Central memory CD8-positive, alpha-beta T cell (primary cell): ENCODE data around the gene C16orf86.
A peak's percentile ranks its signal among the peaks of the same experiment; 100 is the strongest.

ENCODE experiments used
- ATAC-seq: fragments of 150-1000 bp; cut with Tn5 transposase; replicated peaks from 2 replicates; pipeline ENCODE4 v1.10.0; 2022; ENCODE audit warnings: mild to moderate bottlenecking, moderate FRiP score, moderate number of reproducible peaks; ENCODE audit not compliant: poor library complexity, severe bottlenecking; ENCODE audit errors: extremely low read depth
- DNase-seq, 2 donors: peaks; one replicate each; pipeline ENCODE4 v3.0.0; 2021; ENCODE audit warnings: low spot score in 2 of 2
- H3K27ac Mint-ChIP-seq: one replicate; pipeline ENCODE4 v1.8.0; 2022; ENCODE audit warnings: low read depth, mild to moderate bottlenecking, moderate library complexity, mixed read lengths
- H3K27me3 Mint-ChIP-seq: one replicate; pipeline ENCODE4 v1.8.0; 2022; ENCODE audit warnings: mixed read lengths
- H3K36me3 Mint-ChIP-seq: one replicate; pipeline ENCODE4 v1.8.0; 2022; ENCODE audit warnings: mild to moderate bottlenecking, moderate library complexity, mixed read lengths; ENCODE audit not compliant: insufficient read depth
- H3K4me1 Mint-ChIP-seq: one replicate; pipeline ENCODE4 v1.8.0; 2022; ENCODE audit warnings: mixed read lengths
- H3K4me3 Mint-ChIP-seq: one replicate; pipeline ENCODE4 v1.8.0; 2022; ENCODE audit warnings: mild to moderate bottlenecking, moderate library complexity, mixed read lengths
- H3K9me3 Mint-ChIP-seq: one replicate; pipeline ENCODE4 v1.8.0; 2022; ENCODE audit warnings: mixed read lengths

The C16orf86 gene

DNA sequence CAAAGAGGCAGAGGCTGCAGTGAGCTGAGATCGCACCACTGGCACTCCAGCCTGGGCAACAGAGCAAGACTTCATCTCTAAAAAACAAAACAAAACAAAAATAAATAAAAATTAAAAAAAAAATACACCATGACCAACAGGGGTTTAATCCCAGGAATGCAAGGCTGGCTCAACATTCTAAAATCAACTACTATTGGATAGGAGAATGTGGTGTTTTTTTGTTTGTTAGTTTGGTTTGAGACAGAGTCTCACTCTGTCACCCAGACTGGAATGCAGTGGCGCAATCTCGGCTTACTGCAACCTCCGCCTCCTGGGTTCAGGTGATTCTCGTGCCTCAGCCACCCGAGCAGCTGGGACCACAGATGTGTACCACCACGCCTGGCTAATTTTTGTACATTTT is 32.7 kb downstream of the C16orf86 start:
- Mint-ChIP-seq H3K27me3 (no peaks in the 10 kb centered on the region), H3K9me3 (no peaks in the 10 kb centered on the region), H3K4me3 (no peak overlapping the region), H3K27ac (no peak overlapping the region), H3K4me1 (peaks cover 12% of the 10 kb centered on the region), H3K36me3 (no peaks in the 10 kb centered on the region)
- DNase-seq (no peak), ATAC-seq (no peak)

DNA sequence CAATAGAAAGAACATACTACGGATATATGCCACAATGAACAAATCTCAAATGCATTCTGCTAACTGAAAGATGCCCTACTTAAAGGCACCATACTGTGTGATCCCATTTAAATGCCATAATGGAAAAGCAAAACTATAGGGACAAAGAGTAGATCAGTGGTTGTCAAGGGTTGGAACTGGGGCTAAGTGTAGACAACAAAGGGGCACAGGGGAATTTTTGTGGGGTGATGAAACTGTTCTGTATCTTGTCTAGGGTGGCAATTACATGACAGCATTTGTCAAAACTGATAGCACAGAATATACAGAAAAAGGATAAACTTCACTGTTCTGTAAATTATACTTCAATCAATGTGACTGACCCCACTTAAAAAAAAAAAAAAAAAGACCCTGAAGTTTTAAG is 34.8 kb downstream of the C16orf86 start:
- no peaks in the 10 kb centered on the region for H3K36me3 Mint-ChIP-seq
- no peak overlapping the region for H3K27ac Mint-ChIP-seq
- H3K4me1 Mint-ChIP-seq, result peaks cover 19% of the 10 kb centered on the region
- no peak overlapping the region for H3K4me3 Mint-ChIP-seq
- no peak for ATAC-seq
- no peaks in the 10 kb centered on the region for H3K9me3 Mint-ChIP-seq
- DNase-seq, result no peak
- H3K27me3 Mint-ChIP-seq, result no peaks in the 10 kb centered on the region

DNA sequence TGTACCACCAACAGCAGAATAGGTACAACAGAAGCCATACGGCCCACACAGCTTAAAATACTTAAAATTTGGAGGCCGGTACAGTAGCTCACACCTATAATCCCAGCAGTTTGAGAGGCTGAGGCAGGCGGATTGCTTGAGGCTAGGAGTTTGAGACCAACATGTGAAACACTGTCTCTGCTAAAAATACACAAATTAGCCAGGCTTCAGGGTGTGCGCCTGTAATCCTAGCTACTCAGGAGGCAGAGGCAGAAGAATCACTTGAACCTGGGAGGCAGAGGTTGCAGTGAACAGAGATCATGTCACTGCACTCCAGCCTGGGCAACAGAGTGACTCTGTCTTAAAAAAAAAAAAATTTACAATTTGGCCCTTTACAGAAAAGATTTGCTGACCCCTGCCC is 35.5 kb downstream of the C16orf86 start:
- ATAC-seq, result no peak
- Mint-ChIP-seq H3K36me3 (no peaks in the 10 kb centered on the region), H3K27me3 (no peaks in the 10 kb centered on the region), H3K9me3 (no peaks in the 10 kb centered on the region), H3K27ac (peak overlapping the region; percentile 92), H3K4me3 (no peak overlapping the region), H3K4me1 (peaks cover 19% of the 10 kb centered on the region)
- no peak for DNase-seq

DNA sequence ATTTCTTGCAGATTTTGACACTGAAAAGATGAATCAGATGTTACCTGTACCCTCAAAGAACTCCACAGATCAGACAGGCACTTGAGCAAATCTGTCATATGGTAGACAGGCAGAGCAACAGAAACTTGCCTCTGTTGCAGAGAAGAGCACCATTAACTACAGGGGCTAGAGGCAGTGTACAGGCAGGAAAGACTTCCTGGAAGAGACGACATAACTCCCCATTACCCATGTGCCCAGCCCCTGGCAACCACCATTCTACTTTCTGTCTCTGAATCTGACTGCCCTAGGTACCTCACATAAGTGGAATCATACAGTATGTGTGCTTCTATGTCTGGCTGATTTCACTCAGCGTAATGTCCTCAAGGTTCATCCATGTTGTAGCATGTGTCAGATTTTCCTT is 37.0 kb downstream of the C16orf86 start:
- peaks cover 19% of the 10 kb centered on the region for H3K4me1 Mint-ChIP-seq
- no peaks in the 10 kb centered on the region for H3K36me3 Mint-ChIP-seq
- H3K27me3 Mint-ChIP-seq, result no peaks in the 10 kb centered on the region
- H3K27ac Mint-ChIP-seq, result peak overlapping the region; percentile 92
- peak overlapping the region; percentile 52 for H3K4me3 Mint-ChIP-seq
- DNase-seq, result no peak
- H3K9me3 Mint-ChIP-seq, result no peaks in the 10 kb centered on the region
- ATAC-seq, result peak; percentile 56

DNA sequence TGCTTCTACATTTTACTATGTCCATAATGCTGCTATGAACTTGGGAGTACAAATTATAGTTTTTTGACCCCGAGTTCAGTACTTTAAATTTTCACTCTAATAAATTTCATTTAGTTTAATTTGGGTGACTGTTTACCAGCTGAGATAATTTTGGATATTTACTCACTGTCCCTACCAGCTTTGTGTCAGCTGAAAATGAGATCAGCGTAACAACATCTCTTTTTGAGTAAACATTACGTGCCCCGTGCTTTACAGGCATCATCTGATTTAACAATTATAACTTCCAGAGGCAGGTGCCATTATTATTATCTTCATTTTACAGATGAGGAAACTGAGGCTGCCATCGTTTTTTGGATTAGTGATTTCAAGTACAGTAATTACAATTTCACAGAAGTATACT is 37.5 kb downstream of the C16orf86 start:
- Mint-ChIP-seq H3K27ac (peak overlapping the region; percentile 92), H3K36me3 (no peaks in the 10 kb centered on the region), H3K27me3 (no peaks in the 10 kb centered on the region), H3K4me1 (peaks cover 19% of the 10 kb centered on the region), H3K4me3 (peak overlapping the region; percentile 52), H3K9me3 (no peaks in the 10 kb centered on the region)
- ATAC-seq (no peak), DNase-seq (no peak)

DNA sequence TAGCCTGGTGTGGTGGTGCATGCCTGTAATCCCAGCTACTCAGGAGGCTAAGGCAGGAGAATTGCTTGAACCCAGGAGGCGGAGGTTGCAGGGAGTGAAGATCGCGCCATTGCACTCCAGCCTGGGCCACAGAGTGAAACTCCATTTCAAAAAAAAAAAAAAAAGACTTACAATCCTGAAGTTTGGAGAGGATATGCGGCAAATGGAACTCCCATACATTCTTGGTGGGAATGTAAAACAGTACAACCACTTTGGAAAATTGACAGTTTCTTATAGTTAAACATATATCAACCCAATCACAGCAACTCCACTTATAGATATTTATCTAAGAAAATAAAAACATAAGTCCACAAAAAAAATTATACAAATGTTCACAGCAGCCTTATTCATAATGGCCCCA is 40.6 kb downstream of the C16orf86 start:
- Mint-ChIP-seq H3K36me3 (peaks cover 2% of the 10 kb centered on the region), H3K27ac (no peak overlapping the region), H3K27me3 (no peaks in the 10 kb centered on the region), H3K9me3 (no peaks in the 10 kb centered on the region), H3K4me1 (peaks cover 33% of the 10 kb centered on the region), H3K4me3 (no peak overlapping the region)
- ATAC-seq, result no peak
- no peak for DNase-seq

DNA sequence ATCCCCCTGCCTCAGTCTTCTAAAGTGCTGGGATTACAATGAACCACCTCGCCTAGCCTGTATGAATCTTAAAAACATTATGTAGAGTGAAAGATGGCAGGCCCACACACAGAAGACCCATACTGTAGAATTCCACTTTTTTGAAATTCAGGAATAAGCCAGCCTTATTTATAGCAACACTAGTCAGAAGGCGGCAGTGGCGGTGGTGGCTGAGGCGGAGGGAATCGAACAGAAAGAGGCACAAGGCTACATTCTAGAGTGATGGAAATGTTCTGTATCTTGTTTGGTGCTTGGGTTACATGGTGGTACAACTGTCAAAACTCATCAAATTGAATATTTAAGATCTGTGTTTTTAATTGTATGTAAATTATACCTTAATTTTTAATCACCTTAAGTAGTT is 41.2 kb downstream of the C16orf86 start:
- peaks cover 2% of the 10 kb centered on the region for H3K36me3 Mint-ChIP-seq
- H3K27ac Mint-ChIP-seq, result no peak overlapping the region
- H3K9me3 Mint-ChIP-seq, result no peaks in the 10 kb centered on the region
- no peaks in the 10 kb centered on the region for H3K27me3 Mint-ChIP-seq
- H3K4me3 Mint-ChIP-seq, result no peak overlapping the region
- DNase-seq (no peak), ATAC-seq (no peak)
- H3K4me1 Mint-ChIP-seq, result peaks cover 33% of the 10 kb centered on the region

DNA sequence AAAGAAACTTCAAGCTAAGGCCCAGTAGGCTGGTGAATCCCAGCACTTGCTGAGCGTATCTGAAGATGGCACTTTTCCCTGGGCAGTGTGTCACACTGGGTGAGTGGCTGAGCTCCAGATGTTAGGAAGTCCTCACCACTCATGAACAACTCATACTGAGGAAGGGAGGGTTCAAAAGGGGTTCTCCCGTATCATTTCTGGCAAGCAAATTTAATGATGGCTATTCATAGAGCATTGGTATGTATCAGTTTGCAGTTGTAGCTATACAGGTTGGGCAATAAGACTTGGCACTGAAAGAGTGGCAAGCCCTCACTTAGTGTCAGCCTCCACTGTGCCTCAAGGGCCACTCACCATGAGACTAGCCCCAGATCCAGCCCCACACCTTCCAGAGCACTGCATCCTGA is 41.8 kb downstream of the C16orf86 start:
- DNase-seq, result no peak
- no peak for ATAC-seq
- H3K27ac Mint-ChIP-seq, result no peak overlapping the region
- H3K4me1 Mint-ChIP-seq, result peaks cover 28% of the 10 kb centered on the region
- H3K4me3 Mint-ChIP-seq, result no peak overlapping the region
- no peaks in the 10 kb centered on the region for H3K27me3 Mint-ChIP-seq
- H3K36me3 Mint-ChIP-seq, result peaks cover 2% of the 10 kb centered on the region
- H3K9me3 Mint-ChIP-seq, result no peaks in the 10 kb centered on the region

DNA sequence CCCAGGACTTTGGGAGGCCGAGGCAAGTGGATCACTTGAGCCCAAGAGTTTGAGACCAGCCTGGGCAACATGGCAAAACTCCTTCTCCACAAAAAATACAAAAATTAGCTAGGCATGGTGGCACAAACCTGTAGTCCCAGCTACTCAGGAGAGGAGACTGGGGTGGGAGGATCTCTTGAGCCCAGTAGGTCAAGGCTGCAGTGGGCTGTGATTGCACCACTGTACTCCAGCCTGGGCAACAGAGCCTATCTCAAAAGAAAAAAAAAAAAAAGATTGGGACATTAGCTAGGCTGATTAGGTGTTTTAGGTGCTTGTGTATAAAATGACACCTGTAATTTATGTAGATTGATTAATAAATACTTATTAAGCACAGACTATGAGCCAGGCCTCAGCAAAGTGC is 42.4 kb downstream of the C16orf86 start:
- DNase-seq (no peak), ATAC-seq (no peak)
- peaks cover 21% of the 10 kb centered on the region for H3K4me1 Mint-ChIP-seq
- no peak overlapping the region for H3K4me3 Mint-ChIP-seq
- H3K36me3 Mint-ChIP-seq, result peaks cover 2% of the 10 kb centered on the region
- H3K27me3 Mint-ChIP-seq, result no peaks in the 10 kb centered on the region
- no peaks in the 10 kb centered on the region for H3K9me3 Mint-ChIP-seq
- no peak overlapping the region for H3K27ac Mint-ChIP-seq

DNA sequence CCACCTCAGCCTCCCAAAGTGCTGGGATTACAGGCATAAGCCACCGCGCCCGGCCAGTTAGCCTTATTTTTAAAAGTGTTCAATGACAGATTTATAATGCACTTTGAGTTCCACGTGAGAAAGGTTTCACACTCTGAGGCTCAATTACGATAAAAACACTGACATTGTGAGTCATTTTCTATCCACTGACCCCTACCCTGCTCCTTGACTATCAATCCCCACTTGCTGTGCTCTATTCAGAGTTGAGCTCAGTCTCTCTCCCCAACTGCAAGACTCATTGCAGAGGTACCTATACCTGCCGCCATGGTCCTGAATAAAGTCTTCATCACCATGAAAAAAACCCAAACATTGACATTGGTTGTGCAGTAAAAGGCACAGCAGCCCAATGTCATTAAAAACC is 44.0 kb downstream of the C16orf86 start:
- no peak for DNase-seq
- peaks cover 14% of the 10 kb centered on the region for H3K4me1 Mint-ChIP-seq
- peaks cover 2% of the 10 kb centered on the region for H3K36me3 Mint-ChIP-seq
- peak overlapping the region; percentile 27 for H3K27ac Mint-ChIP-seq
- no peaks in the 10 kb centered on the region for H3K9me3 Mint-ChIP-seq
- H3K4me3 Mint-ChIP-seq, result no peak overlapping the region
- no peaks in the 10 kb centered on the region for H3K27me3 Mint-ChIP-seq
- no peak for ATAC-seq

DNA sequence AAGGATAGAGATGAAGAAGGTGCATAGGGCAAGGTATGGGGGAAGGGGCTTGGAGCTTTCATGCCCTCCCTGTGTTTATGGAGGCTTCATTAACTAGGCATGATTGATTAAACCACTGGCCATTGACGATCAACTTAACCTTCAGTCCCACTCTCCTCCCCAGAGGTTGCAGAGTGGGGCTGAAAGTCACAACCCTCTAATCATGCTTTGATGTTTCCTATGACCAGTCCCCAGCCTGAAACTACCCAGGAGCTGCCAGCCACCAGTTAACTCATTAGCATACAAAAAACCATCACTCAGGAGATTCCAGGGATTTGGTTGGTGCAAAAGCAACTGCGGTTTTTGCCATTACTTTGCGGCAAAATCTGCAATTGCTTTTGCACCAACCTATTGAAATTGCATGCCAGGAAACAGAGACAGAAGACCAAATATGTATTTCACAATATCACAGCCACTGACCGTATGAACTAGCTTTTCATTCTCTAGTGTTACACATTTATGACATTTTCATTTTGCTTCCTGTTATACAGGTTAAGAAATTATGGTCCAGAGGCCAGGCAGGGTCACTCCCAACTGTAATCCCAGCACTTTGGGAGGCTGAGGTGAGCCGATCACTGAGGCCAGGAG is 47.1 kb downstream of the C16orf86 start:
- peaks cover 6% of the 10 kb centered on the region for H3K36me3 Mint-ChIP-seq
- no peaks in the 10 kb centered on the region for H3K27me3 Mint-ChIP-seq
- no peaks in the 10 kb centered on the region for H3K9me3 Mint-ChIP-seq
- no peak for ATAC-seq
- H3K27ac Mint-ChIP-seq, result no peak overlapping the region
- no peak for DNase-seq
- H3K4me1 Mint-ChIP-seq, result peaks cover 27% of the 10 kb centered on the region
- no peak overlapping the region for H3K4me3 Mint-ChIP-seq

DNA sequence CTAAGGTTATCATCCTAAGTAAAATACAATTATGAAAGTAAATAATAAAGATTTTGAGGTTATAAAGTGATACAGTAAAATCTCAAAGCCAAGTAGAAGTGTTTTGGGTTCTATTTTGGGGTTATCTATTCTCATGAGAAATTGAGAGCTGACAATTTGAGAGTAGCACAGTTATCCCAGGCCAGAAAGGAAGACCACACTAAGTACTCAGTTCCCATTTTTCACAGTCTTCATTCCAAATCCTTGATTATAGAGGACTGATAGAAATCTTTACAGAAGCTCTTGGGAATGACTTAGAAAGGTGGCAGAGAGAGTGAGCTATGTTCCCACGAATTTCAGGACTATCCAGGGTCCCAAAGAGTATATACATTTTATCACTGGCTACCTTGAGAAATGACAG is 47.9 kb downstream of the C16orf86 start:
- no peak overlapping the region for H3K4me3 Mint-ChIP-seq
- no peak for DNase-seq
- H3K27ac Mint-ChIP-seq, result no peak overlapping the region
- no peak for ATAC-seq
- H3K4me1 Mint-ChIP-seq, result peaks cover 35% of the 10 kb centered on the region
- peaks cover 13% of the 10 kb centered on the region for H3K36me3 Mint-ChIP-seq
- H3K9me3 Mint-ChIP-seq, result no peaks in the 10 kb centered on the region
- H3K27me3 Mint-ChIP-seq, result no peaks in the 10 kb centered on the region

DNA sequence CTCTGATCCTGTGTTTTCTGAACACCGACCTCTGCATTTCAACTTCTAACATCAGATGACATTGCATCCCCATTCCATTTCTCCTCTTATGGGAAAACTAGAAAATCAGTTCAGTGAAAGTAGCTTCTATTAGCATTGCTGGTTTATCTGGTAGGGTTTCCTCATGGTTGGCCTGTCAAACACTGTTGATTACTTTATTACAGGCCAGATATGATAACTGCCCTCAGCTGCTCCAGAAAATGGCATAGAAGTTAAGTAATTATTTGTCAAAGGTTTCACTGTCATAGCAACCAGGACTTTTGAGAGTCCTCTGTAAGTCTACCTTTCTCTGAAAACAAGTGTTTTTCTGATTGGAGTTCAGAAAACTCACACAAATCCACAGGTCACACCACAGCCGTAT is 49.5 kb downstream of the C16orf86 start:
- DNase-seq, result no peak
- no peaks in the 10 kb centered on the region for H3K27me3 Mint-ChIP-seq
- H3K36me3 Mint-ChIP-seq, result peaks cover 12% of the 10 kb centered on the region
- H3K4me1 Mint-ChIP-seq, result peaks cover 44% of the 10 kb centered on the region
- no peaks in the 10 kb centered on the region for H3K9me3 Mint-ChIP-seq
- no peak overlapping the region for H3K4me3 Mint-ChIP-seq
- H3K27ac Mint-ChIP-seq, result no peak overlapping the region
- ATAC-seq, result no peak
